Gastrocnemius medialis (tissue), 4 donors: ENCODE measurements around the gene MYH3.

Source experiments
- CTCF ChIP-seq, 5 experiments: fragments of 450-650 bp in 3 of 5; fragments of 200-600 bp in 2 of 5; sonication (generic) in 2 of 5; IDR thresholded peaks in 4 of 5; conservative IDR thresholded peaks in 1 of 5; 1 replicate in 4 of 5; 2 replicates in 1 of 5; pipeline ENCODE4 v1.5.1; 2016 to 2019; ENCODE audit warnings: antibody characterized with exemption in 5 of 5, mild to moderate bottlenecking in 3 of 5, moderate library complexity in 3 of 5
- POLR2A ChIP-seq, 2 donors: fragments of 450-650 bp; IDR thresholded peaks; one replicate each; pipeline ENCODE4 v1.6.1; 2017; ENCODE audit warnings: antibody characterized with exemption in 2 of 2, mild to moderate bottlenecking in 2 of 2, moderate library complexity in 2 of 2

GRCh38 chr17:10638151-10638550 lies 19.0 kb downstream of the MYH3 start:
- TF ChIP-seq CTCF (IDR thresholded peaks at IDR 0.05 in 4 of 5, conservative IDR thresholded peaks at IDR 0.05 in 1 of 5) (no peak), POLR2A (IDR thresholded peaks at IDR 0.05) (no peak)
